Retinal pigment epithelial cell (primary cell): ENCODE measurements around the gene TMEM141.
"Not testable (repeated sequence)": the region's sequence is repeated elsewhere in the genome, so short reads cannot be mapped to it uniquely, and the experiment has no call there.

Source experiments
- DNase-seq: peaks from one replicate; pipeline ENCODE4 v3.0.0-alpha.2; 2010; ENCODE audit warnings: low read depth
- H3K4me3 ChIP-seq: 2 replicates; pipeline ENCODE4 v1.5.1; 2011; ENCODE audit warnings: mild to moderate bottlenecking, low read length, control low read depth, moderate library complexity
- CTCF ChIP-seq: conservative IDR thresholded peaks from 2 replicates; pipeline ENCODE4 v1.5.1; 2011; ENCODE audit warnings: low read depth, low read length, control low read depth, inconsistent platforms

TMEM141 gene

GRCh38 chr9:136765041-136765440 is 26.1 kb upstream of the TMEM141 start:
- no peak for TF ChIP-seq CTCF

GRCh38 chr9:136765745-136766409 is 25.3 kb upstream of the TMEM141 start:
- not testable (repeated sequence) for H3K4me3 ChIP-seq, DNase-seq

More at GRCh38 chr9:136765041-136765440, 26.1 kb upstream of the TMEM141 start:
- H3K4me3 ChIP-seq, result no peak overlapping the region
- DNase-seq, result no peak

- peak; percentile 52 for TF ChIP-seq CTCF
- DNase-seq, H3K4me3 ChIP-seq: not testable (repeated sequence)
Observed at GRCh38 chr9:136766410-136767120, 24.6 kb upstream of the TMEM141 start.

GRCh38 chr9:136769710-136770191 is 21.4 kb upstream of the TMEM141 start:
- no peak overlapping the region for H3K4me3 ChIP-seq
- DNase-seq, result no peak
- TF ChIP-seq CTCF, result peak; percentile 62

- DNase-seq, result no peak
- H3K4me3 ChIP-seq, result no peak overlapping the region
- no peak for TF ChIP-seq CTCF
Observed at GRCh38 chr9:136771907-136772415, 19.2 kb upstream of the TMEM141 start.

- DNase-seq, result no peak
- no peak overlapping the region for H3K4me3 ChIP-seq
- no peak for TF ChIP-seq CTCF
Observed at GRCh38 chr9:136773386-136774044, 17.6 kb upstream of the TMEM141 start.

GRCh38 chr9:136774416-136775045 is 16.6 kb upstream of the TMEM141 start:
- no peak for TF ChIP-seq CTCF
- DNase-seq, result no peak

More at GRCh38 chr9:136774416-136775045, 16.6 kb upstream of the TMEM141 start:
- H3K4me3 ChIP-seq, result no peak overlapping the region
